Retinal pigment epithelial cell (primary cell): ENCODE results near the gene SSC4D.

Experiments
- DNase-seq: peaks from one replicate; pipeline ENCODE4 v3.0.0-alpha.2; 2010; ENCODE audit warnings: low read depth
- H3K4me3 ChIP-seq: 2 replicates; pipeline ENCODE4 v1.5.1; 2011; ENCODE audit warnings: mild to moderate bottlenecking, low read length, control low read depth, moderate library complexity
- TF ChIP-seq, protein P1 (sequence below): conservative IDR thresholded peaks from 2 replicates; pipeline ENCODE4 v1.5.1; 2011; ENCODE audit warnings: low read depth, low read length, control low read depth, inconsistent platforms

Gene SSC4D

DNA sequence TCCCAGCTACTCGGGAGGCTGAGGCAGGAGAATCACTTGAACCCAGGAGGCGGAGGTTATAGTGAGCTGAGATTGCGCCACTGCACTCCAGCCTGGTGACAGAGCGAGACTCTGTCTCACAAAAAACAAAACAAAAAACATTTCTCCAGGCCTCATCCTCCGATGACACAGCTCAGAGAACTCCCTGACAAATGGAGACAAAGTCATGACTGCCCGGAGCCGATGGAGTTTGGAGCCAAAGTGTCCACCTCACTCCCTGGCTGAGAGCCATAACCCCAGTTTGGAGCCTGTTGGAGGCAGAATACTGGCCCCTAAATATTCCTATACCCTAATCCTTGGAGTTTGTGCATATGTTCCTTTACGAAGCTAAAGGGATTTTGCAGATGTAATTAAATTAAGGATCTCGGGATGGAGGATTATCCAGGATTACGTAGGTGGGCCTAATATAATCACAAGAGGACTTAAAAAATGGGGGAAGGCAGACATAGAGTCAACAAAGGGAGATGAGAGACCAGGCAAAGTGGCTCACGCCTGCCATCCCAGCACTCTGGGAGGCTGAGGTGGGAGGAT is 22.7 kb downstream of the SSC4D start:
- peak; percentile 34 for DNase-seq
- TF ChIP-seq, protein P1, sequence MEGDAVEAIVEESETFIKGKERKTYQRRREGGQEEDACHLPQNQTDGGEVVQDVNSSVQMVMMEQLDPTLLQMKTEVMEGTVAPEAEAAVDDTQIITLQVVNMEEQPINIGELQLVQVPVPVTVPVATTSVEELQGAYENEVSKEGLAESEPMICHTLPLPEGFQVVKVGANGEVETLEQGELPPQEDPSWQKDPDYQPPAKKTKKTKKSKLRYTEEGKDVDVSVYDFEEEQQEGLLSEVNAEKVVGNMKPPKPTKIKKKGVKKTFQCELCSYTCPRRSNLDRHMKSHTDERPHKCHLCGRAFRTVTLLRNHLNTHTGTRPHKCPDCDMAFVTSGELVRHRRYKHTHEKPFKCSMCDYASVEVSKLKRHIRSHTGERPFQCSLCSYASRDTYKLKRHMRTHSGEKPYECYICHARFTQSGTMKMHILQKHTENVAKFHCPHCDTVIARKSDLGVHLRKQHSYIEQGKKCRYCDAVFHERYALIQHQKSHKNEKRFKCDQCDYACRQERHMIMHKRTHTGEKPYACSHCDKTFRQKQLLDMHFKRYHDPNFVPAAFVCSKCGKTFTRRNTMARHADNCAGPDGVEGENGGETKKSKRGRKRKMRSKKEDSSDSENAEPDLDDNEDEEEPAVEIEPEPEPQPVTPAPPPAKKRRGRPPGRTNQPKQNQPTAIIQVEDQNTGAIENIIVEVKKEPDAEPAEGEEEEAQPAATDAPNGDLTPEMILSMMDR, result no peak
- no peak overlapping the region for H3K4me3 ChIP-seq

DNA sequence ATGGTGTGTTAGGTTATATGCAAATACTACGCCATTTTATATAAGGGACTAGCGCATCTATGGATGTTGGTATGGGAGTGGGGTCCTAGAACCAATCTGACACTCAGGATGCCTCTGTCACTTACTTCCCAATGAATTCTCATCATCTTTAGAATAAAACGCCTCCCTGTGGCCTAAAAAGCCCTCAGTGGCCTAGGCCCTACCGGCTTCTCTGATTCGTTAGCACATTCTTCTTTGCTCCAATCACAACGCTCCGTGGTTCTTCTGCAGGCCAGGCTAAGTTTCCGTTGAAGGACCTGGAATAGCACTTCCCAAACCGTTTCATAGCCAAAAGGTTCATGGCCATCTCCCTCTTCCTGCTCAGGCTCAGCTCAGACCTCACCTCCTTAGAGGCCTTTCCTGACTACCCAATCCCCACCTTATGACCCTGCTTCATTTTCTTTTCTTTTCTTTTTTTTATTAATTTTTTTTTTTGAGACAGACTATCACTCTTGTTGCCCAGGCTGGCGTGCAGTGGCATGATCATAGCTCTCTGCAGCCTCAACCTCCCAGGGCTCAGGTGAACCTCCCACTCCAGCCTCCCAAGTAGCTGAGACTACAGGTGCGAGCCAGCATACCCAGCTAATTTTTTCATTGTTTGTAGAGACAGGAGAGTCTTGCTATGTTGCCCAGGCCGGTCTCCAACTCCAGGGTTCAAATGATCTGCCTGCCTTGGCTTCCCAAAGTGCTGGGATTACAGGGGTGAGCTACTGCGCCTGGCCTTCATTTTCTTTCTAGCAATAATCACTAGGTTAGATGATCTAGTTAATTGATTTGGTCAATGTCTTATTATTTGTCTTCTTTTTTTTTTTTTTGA is 26.2 kb downstream of the SSC4D start:
- no peak for DNase-seq
- TF ChIP-seq, protein P1, result no peak
- no peak overlapping the region for H3K4me3 ChIP-seq

DNA sequence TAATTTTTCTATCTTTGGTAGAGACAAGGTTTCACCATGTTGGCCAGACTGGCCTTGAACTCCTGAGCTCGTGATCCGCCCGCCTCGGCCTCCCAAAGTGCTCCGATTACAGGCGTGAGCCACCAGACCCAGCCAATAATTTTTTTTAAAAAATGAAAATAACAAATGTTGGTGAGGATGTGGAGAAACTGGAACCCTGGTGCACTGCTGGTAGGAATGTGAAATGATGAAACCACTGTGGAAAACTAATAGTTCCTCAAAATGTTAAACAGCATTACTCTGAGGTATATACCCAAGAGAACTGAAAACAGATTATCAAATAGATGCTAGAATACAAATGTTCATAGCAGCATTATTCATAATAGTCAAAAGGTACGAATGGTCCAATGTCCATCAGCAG is 27.7 kb downstream of the SSC4D start:
- TF ChIP-seq, protein P1, result peak; percentile 12
- H3K4me3 ChIP-seq, result no peak overlapping the region
- DNase-seq, result no peak

DNA sequence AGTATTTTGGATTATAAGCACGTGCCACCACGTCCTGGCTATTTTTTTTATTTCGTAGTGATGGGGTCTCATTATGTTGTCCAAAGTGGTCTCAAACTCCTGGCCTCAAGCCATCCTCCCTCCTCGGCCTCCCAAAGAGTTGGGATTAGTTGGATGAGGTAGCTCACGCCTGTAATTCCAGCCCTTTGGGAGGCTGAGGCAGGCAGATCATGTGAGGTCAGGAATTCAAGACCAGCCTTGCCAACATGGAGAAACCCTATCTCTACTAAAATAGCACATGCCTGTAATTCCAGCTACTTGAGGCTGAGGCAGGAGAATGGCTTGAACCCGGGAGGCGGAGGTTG is 28.9 kb downstream of the SSC4D start:
- no peak for DNase-seq
- TF ChIP-seq, protein P1, result no peak
- H3K4me3 ChIP-seq, result no peak overlapping the region

DNA sequence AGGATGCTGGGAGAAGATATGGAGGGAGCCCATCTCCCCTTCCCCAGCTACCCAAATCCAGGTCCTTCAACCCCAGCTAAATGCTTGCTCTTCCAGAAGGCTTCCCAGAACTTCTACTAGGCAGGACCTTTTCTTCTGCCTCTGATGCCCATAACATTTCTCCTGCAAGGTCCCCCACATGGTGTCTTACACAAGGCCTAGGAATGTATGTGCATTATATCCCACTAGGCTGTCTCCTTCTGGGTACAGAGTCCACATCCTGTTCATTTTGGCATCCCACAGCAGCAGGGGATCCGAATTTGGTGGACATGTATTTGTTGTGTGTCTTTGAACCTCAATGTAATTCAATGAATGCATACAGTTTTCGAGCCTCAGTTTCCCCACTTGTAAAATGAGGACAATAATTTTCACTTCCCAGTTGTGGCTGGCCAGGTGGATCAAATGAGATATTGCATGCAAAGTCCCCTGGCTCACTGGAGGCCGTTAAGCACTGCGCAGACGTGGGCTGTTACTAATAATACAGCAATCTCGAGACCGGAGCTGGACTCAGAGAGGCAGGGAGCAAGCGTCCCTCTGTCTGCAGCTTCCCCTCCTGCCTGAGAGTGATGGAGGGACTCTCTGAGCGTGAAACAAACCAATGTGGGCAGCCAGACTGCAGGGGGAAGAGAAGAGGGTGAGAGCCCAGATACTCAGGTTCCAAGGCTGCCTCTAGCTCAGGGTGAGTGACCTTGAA is 32.1 kb downstream of the SSC4D start:
- H3K4me3 ChIP-seq, result no peak overlapping the region
- TF ChIP-seq, protein P1, result no peak
- no peak for DNase-seq

DNA sequence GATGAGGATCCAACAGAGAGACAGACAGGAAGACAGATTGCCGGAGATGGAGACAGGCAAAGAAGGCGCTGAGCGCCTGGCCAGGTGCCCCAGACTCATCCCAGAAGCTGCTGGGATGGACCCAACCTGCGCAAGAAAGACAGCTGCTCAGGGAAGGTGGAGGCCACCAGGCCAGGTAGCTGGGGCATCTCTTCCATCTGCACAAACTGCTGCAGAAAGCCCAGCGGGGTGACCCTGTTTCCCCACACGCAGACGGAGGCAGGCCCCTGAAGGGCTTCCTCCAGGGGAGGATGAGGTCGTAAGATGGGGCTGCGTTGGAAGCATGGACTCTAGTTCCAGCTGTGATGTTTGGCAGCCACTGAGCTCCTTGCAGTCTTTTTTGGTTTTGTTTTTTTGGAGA is 34.2 kb downstream of the SSC4D start:
- H3K4me3 ChIP-seq, result no peak overlapping the region
- no peak for DNase-seq

More for the DNA sequence above, 34.2 kb downstream of the SSC4D start:
- TF ChIP-seq, protein P1, result no peak
